HepG2 (cell line): ENCODE data around the gene CEP55. TPM values are rescaled to one million over a fixed set of nuclear protein-coding genes. Genes with fewer than 3 reads are reported as not detected.

ENCODE experiments used
- ATAC-seq: fragments of 200-7000 bp; cut with Tn5 transposase; 3 replicates; pipeline ENCODE4 v1.9.1; 2020; ENCODE audit warnings: mild to moderate bottlenecking, moderate library complexity
- BruUV-seq: library from RNA; stranded (reverse); fragments of 400-500 nt; replicated peaks from 2 replicates; lab custom pipeline; 2021; lab: Mats Ljungman, UMichigan
- CTCF ChIA-PET: fragments of 300-600 bp; formaldehyde crosslinking; extraction: SDS; loops from one replicate; lab custom pipeline; 2021; ENCODE audit warnings: low total read pairs, inconsistent platforms, low intra/inter-chr PET ratio; lab: Yijun Ruan, JAX
- POLR2A ChIA-PET: fragments of 350-600 bp; sonication (Branson Sonifier 250); formaldehyde crosslinking; loops from one replicate; lab custom pipeline; 2020; ENCODE audit warnings: antibody characterized with exemption, inconsistent platforms; lab: Yijun Ruan, JAX
- DNase-seq: peaks from one replicate; pipeline ENCODE4 v3.0.0-alpha.2; 2015; ENCODE audit warnings: low spot score
- FAIRE-seq: peaks from 3 replicates; lab custom pipeline; 2011; peaks lifted over from hg19 to GRCh38; lab: Jason Lieb, UNC
- H2AFZ ChIP-seq: one replicate; pipeline ENCODE4 v1.6.1; 2011; ENCODE audit warnings: low read length, inconsistent platforms
- H3K27ac ChIP-seq: fragments of 300-600 bp; 3 replicates; pipeline ENCODE4 v1.8.0; 2011; ENCODE audit warnings: mixed run types, mild to moderate bottlenecking, mixed read lengths, low read length, inconsistent platforms; ENCODE audit not compliant: insufficient read depth; ENCODE audit errors: extremely low read length
- H3K27me3 ChIP-seq, 2 experiments: fragments of 200-600 bp in 1 of 2; 2 replicates in 1 of 2; 3 replicates in 1 of 2; pipeline versions ENCODE4 v1.6.0 to v1.8.0; 2011; ENCODE audit warnings: low read length in 2 of 2, mild to moderate bottlenecking in 2 of 2, moderate library complexity in 2 of 2, inconsistent platforms in 1 of 2; ENCODE audit not compliant: insufficient read depth in 2 of 2, control insufficient read depth in 1 of 2
- H3K36me3 ChIP-seq, 2 experiments: fragments of 200-600 bp in 1 of 2; replicated peaks in 1 of 2; 2 replicates in 1 of 2; 3 replicates in 1 of 2; pipeline versions ENCODE4 v1.5.1 to v1.8.0; 2011; ENCODE audit warnings: low read length in 2 of 2, inconsistent platforms in 1 of 2; ENCODE audit not compliant: insufficient read depth in 2 of 2, control insufficient read depth in 1 of 2
- H3K4me1 ChIP-seq: 2 replicates; pipeline ENCODE4 v1.5.1; 2012; ENCODE audit warnings: low read length, inconsistent platforms; ENCODE audit not compliant: insufficient read depth
- H3K4me2 ChIP-seq: 2 replicates; pipeline ENCODE4 v1.6.0; 2011; ENCODE audit warnings: low read depth, low read length, inconsistent platforms
- H3K4me3 ChIP-seq, 3 experiments: fragments of 200-600 bp in 1 of 3; sonication (generic), shearing (Covaris generic) in 1 of 3; replicated peaks in 1 of 3; 2 replicates each; pipeline ENCODE4 v1.5.1; 2011 to 2016; ENCODE audit warnings: low read length in 3 of 3, inconsistent platforms in 2 of 3, low read depth in 2 of 3, mild to moderate bottlenecking in 2 of 3, control low read depth in 1 of 3, mixed read lengths in 1 of 3; ENCODE audit not compliant: insufficient read depth in 1 of 3
- H3K79me2 ChIP-seq: one replicate; pipeline ENCODE4 v1.6.1; 2011; ENCODE audit warnings: low read length, inconsistent platforms; ENCODE audit not compliant: insufficient read depth
- H3K9ac ChIP-seq: 2 replicates; pipeline ENCODE4 v1.6.0; 2011; ENCODE audit warnings: mild to moderate bottlenecking, low read depth, low read length, inconsistent platforms; ENCODE audit not compliant: insufficient read depth
- H3K9me3 ChIP-seq: 2 replicates; pipeline ENCODE4 v1.5.1; 2012; ENCODE audit warnings: mild to moderate bottlenecking, low read length
- H4K20me1 ChIP-seq: 2 replicates; pipeline ENCODE4 v1.6.0; 2011; ENCODE audit warnings: inconsistent platforms, mild to moderate bottlenecking, low read length, moderate library complexity; ENCODE audit not compliant: insufficient read depth
- NFE2L2 ChIP-seq: fragments of 150-350 bp; IDR thresholded peaks from 2 replicates; pipeline ENCODE4 v1.6.1; 2014; ENCODE audit warnings: low read length
- SOX6 ChIP-seq, 2 experiments: fragments of 450-650 bp in 1 of 2; sonication (generic) in 1 of 2; formaldehyde crosslinking in 1 of 2; IDR thresholded peaks; 2 replicates each; pipeline versions ENCODE4 v1.4.0 to v1.6.1; 2017 to 2020; ENCODE audit warnings: antibody characterized with exemption in 1 of 2, mild to moderate bottlenecking in 1 of 2, missing genetic modification reagents in 1 of 2
- THAP9 ChIP-seq: sonication (generic); formaldehyde crosslinking; IDR thresholded peaks from 2 replicates; pipeline ENCODE4; 2020; ENCODE audit warnings: missing genetic modification reagents, mild to moderate bottlenecking, borderline replicate concordance
- ZNF616 ChIP-seq: sonication (generic); formaldehyde crosslinking; IDR thresholded peaks from 2 replicates; pipeline ENCODE4 v1.5.0; 2020; ENCODE audit warnings: low read depth, mild to moderate bottlenecking, missing genetic modification reagents
- ZSCAN30 ChIP-seq: sonication (generic); formaldehyde crosslinking; IDR thresholded peaks from 2 replicates; pipeline ENCODE4 v1.5.0; 2020; ENCODE audit warnings: mild to moderate bottlenecking, missing genetic modification reagents
- WGBS: methylation state at CpG from one replicate; pipeline ENCODE4 v1.1.6; 2017; ENCODE audit warnings: low lambda C conversion rate; 5-methylcytosine and 5-hydroxymethylcytosine counted together
- in situ Hi-C: cut with HindIII; loops from 2 replicates; pipeline ENCODE4 v1.10.0; 2017; ENCODE audit warnings: low pct_unique_long_range_greater_than_20kb; ENCODE audit not compliant: extremely low pct_ligation_motif_present
- intact Hi-C: fragments of 100-400 bp; cut with micrococcal nuclease; formaldehyde crosslinking; loops from one replicate; pipeline ENCODE4 v1.10.0; 2022; ENCODE audit not compliant: unreplicated experiment
- polyA plus RNA-seq, 8 experiments: library from polyadenylated mRNA; depleted of rRNA in 3 of 8; stranded (reverse) in 7 of 8; unstranded in 1 of 8; fragments of >200 nt; fragmentation: Illumina TruSeq in 4 of 8; extraction: Trizol in 4 of 8; gene quantifications; 2 replicates each; pipeline versions ENCODE4 v1.2.1 to v1.2.3, GENCODE V29; 2011 to 2016; ENCODE audit warnings: low read depth in 4 of 8, missing spikeins in 1 of 8, mixed read lengths in 1 of 8; ENCODE audit not compliant: insufficient read depth in 1 of 8
- total RNA-seq, 5 experiments: library from RNA; depleted of rRNA; stranded (reverse); fragments of >200 nt; fragmentation: Illumina TruSeq; extraction: Trizol; gene quantifications; 2 replicates each; pipeline ENCODE4 v1.2.3, GENCODE V29; 2016; ENCODE audit warnings: low read depth in 1 of 5

Gene CEP55
- total and polyA plus RNA-seq, 2 of the 13 experiments (the other 11 are each of a cell fraction or from before 2014, with no cell fraction given): 6.5 to 17.1 TPM

- no peak overlapping the region for H3K27ac ChIP-seq
- H3K9ac ChIP-seq: no peak overlapping the region
- H3K9me3 ChIP-seq: no peaks in the 10 kb centered on the region
- no peaks in the 10 kb centered on the region; a peak in 1 of 5 replicates for H3K27me3 ChIP-seq
- in situ Hi-C loops: loop anchor here (5.0 kb wide), 1 partner anchor 129 kb away; no protein-coding TSS in a partner anchor
- DNase-seq: no peak
- ChIA-PET CTCF (interaction anchor here (3.4 kb wide), 1 partner anchor 127 kb away, joined by 42 read pairs; no protein-coding TSS in a partner anchor), POLR2A (interaction anchor here (1.3 to 1.9 kb wide), 2 partner anchors 37 to 127 kb away, joined by 7 to 11 read pairs; no protein-coding TSS in a partner anchor)
- no peaks in the 10 kb centered on the region for H4K20me1 ChIP-seq
- TF ChIP-seq ZNF616 (CRISPR knock-in tag): no peak
- TF ChIP-seq SOX6 (IDR thresholded peaks at IDR 0.05): no peak
- 0 out of 2 replicates have a peak, but pooled peaks have one; percentile 9 for TF ChIP-seq SOX6 (CRISPR knock-in tag; IDR thresholded peaks at IDR 0.05)
- no peak for FAIRE-seq
- H3K4me3 ChIP-seq: no peak overlapping the region
- H3K4me2 ChIP-seq: peak overlapping the region; percentile 58
- no TSS peak for BruUV-seq
- intact Hi-C loops: loop anchor here (1.0 to 10.0 kb wide), 2 partner anchors 127 to 261 kb away; no protein-coding TSS in a partner anchor
- H3K4me1 ChIP-seq: peaks cover 37% of the 10 kb centered on the region
- peak overlapping the region; percentile 88 for H2AFZ ChIP-seq
- 22% methylated on average over 5 of the region's 8 CpGs for WGBS
- H3K79me2 ChIP-seq: no peaks in the 10 kb centered on the region
- H3K36me3 ChIP-seq: no peaks in the 10 kb centered on the region
- ATAC-seq: peak; percentile 67
Observed at GRCh38 chr10:93553482-93554315, 57.3 kb downstream of the CEP55 start.

DNA sequence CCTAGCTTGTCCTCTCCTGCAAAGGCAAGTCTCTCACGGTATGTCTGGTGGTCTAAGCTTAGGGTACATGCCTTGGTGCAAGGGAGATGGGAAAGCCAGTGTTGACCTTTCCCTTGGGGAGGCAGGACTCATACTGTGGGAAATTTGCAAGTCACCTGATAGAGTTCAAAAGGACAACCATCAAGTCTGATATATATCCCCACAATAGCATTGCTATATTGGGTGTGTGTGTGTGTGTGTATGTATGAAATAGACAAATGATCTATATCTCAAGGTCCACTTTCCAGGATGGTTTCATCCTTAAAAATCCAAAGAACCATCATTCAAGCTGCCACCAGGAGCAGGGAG is 57.9 kb downstream of the CEP55 start:
- H3K9me3 ChIP-seq: no peaks in the 10 kb centered on the region
- H4K20me1 ChIP-seq: no peaks in the 10 kb centered on the region
- ChIA-PET POLR2A (interaction anchor here (1.3 to 1.9 kb wide), 3 partner anchors 36 to 148 kb away, joined by 4 to 11 read pairs (median 7); partner anchors contain the start of gene FRA10AC1), CTCF (interaction anchor here (1.3 to 3.4 kb wide), 2 partner anchors 126 to 262 kb away, joined by 5 to 42 read pairs; no protein-coding TSS in a partner anchor)
- no peak overlapping the region for H3K9ac ChIP-seq
- no peaks in the 10 kb centered on the region for H3K79me2 ChIP-seq
- FAIRE-seq: no peak
- no TSS peak for BruUV-seq
- H3K4me3 ChIP-seq: no peak overlapping the region
- ATAC-seq: no peak
- intact Hi-C loops (loop anchor here (1.0 to 10.0 kb wide), 2 partner anchors 126 to 261 kb away; no protein-coding TSS in a partner anchor), in situ Hi-C loops (loop anchor here (5.0 kb wide), 1 partner anchor 128 kb away; no protein-coding TSS in a partner anchor)
- peak overlapping the region; percentile 58 for H3K4me2 ChIP-seq
- 0% methylated on average over 1 of the region's 1 CpG for WGBS
- H3K27ac ChIP-seq: no peak overlapping the region
- H3K36me3 ChIP-seq: no peaks in the 10 kb centered on the region
- TF ChIP-seq THAP9: no peak
- 0 out of 2 replicates have a peak, but pooled peaks have one; percentile 47 for TF ChIP-seq ZSCAN30 (CRISPR knock-in tag)
- peak; percentile 19; the same call in 1 of the 2 replicates for TF ChIP-seq NFE2L2
- H3K4me1 ChIP-seq: peaks cover 37% of the 10 kb centered on the region
- no peak for DNase-seq
- peak overlapping the region; percentile 88 for H2AFZ ChIP-seq
- H3K27me3 ChIP-seq: no peaks in the 10 kb centered on the region; a peak in 1 of 5 replicates
